HepG2 (cell line): ENCODE results near the gene CYTH1. TPM values are rescaled to one million over a fixed set of nuclear protein-coding genes. Genes with fewer than 3 reads are reported as not detected.

Source experiments
- ADNP ChIP-seq: sonication (generic); formaldehyde crosslinking; IDR thresholded peaks from 2 replicates; pipeline ENCODE4 v1.4.0; 2020; ENCODE audit warnings: missing genetic modification reagents
- AKAP8 ChIP-seq: sonication (generic); formaldehyde crosslinking; IDR thresholded peaks from 2 replicates; pipeline ENCODE4 v1.5.1; 2020; ENCODE audit warnings: mild to moderate bottlenecking, missing genetic modification reagents
- BORCS8-MEF2B ChIP-seq: sonication (generic); formaldehyde crosslinking; IDR thresholded peaks from 2 replicates; pipeline ENCODE4 v1.8.0; 2022; ENCODE audit warnings: mild to moderate bottlenecking, missing genetic modification reagents
- CEBPB ChIP-seq: IDR thresholded peaks from 2 replicates; pipeline ENCODE4 v1.6.1; 2011; ENCODE audit warnings: low read depth, low read length, improper control_type of control experiment, borderline replicate concordance
- DPF2 ChIP-seq: sonication (generic); formaldehyde crosslinking; IDR thresholded peaks from 2 replicates; pipeline ENCODE4 v1.4.0; 2020; ENCODE audit warnings: mild to moderate bottlenecking, low read depth, missing genetic modification reagents, borderline replicate concordance
- FOXA1 ChIP-seq, 2 experiments: fragments of 450-650 bp in 1 of 2; sonication (generic) in 1 of 2; formaldehyde crosslinking in 1 of 2; IDR thresholded peaks; 2 replicates each; pipeline versions ENCODE4 v1.4.0 to v1.6.1; 2016 to 2020; ENCODE audit warnings: missing genetic modification reagents in 1 of 2
- GATAD1 ChIP-seq: IDR thresholded peaks from 2 replicates; pipeline ENCODE4 v1.6.1; 2016; ENCODE audit warnings: missing genetic modification reagents, missing compliant biosample characterization
- HNRNPL ChIP-seq: fragments of 200-400 bp; formaldehyde crosslinking; IDR thresholded peaks from 2 replicates; pipeline ENCODE4 v1.6.1; 2017; ENCODE audit warnings: mild to moderate bottlenecking, low read depth, low read length
- HOXA3 ChIP-seq: sonication (generic); formaldehyde crosslinking; IDR thresholded peaks from 2 replicates; pipeline ENCODE4 v1.5.0; 2020; ENCODE audit warnings: missing genetic modification reagents
- KLF12 ChIP-seq: sonication (generic); formaldehyde crosslinking; IDR thresholded peaks from 2 replicates; pipeline ENCODE4 v1.4.0; 2020; ENCODE audit warnings: missing genetic modification reagents, borderline replicate concordance
- KMT2A ChIP-seq: sonication (generic); formaldehyde crosslinking; IDR thresholded peaks from 2 replicates; pipeline ENCODE4 v1.4.0; 2020; ENCODE audit warnings: missing genetic modification reagents
- MAFF ChIP-seq: IDR thresholded peaks from 2 replicates; pipeline ENCODE4 v1.6.1; 2011; ENCODE audit warnings: low read depth, low read length, improper control_type of control experiment
- MED13 ChIP-seq: sonication (generic); formaldehyde crosslinking; IDR thresholded peaks from 2 replicates; pipeline ENCODE4 v1.5.0; 2020; ENCODE audit warnings: missing genetic modification reagents
- MEF2D ChIP-seq: sonication (generic); formaldehyde crosslinking; IDR thresholded peaks from 2 replicates; pipeline ENCODE4 v1.5.1; 2020; ENCODE audit warnings: mild to moderate bottlenecking, missing genetic modification reagents
- MLLT10 ChIP-seq: sonication (generic); formaldehyde crosslinking; IDR thresholded peaks from 2 replicates; pipeline ENCODE4 v1.4.0; 2020; ENCODE audit warnings: missing genetic modification reagents
- MXI1 ChIP-seq: IDR thresholded peaks from 3 replicates; pipeline ENCODE4 v1.6.1; 2012; ENCODE audit warnings: low read depth, low read length, inconsistent platforms, borderline replicate concordance
- NFKBIZ ChIP-seq: IDR thresholded peaks from 2 replicates; pipeline ENCODE4 v1.6.1; 2018; ENCODE audit warnings: missing genetic modification reagents, missing compliant biosample characterization
- NR1H2 ChIP-seq: sonication (generic); formaldehyde crosslinking; IDR thresholded peaks from 2 replicates; pipeline ENCODE4 v1.8.1; 2022; ENCODE audit warnings: low read depth, missing genetic modification reagents, borderline replicate concordance
- NR2F6 ChIP-seq, 2 experiments: IDR thresholded peaks; 2 replicates each; pipeline ENCODE4 v1.6.1; 2016; ENCODE audit warnings: antibody characterized with exemption in 1 of 2, mild to moderate bottlenecking in 1 of 2
- RFX5 ChIP-seq: IDR thresholded peaks from 2 replicates; pipeline ENCODE4 v1.6.1; 2011; ENCODE audit warnings: low read depth, low read length, improper control_type of control experiment
- RXRA ChIP-seq: sonication (generic); formaldehyde crosslinking; IDR thresholded peaks from 2 replicates; pipeline ENCODE4 v1.5.1; 2020; ENCODE audit warnings: missing genetic modification reagents
- SMYD3 ChIP-seq: sonication (generic); formaldehyde crosslinking; IDR thresholded peaks from 2 replicates; pipeline ENCODE4 v1.8.1; 2023; ENCODE audit warnings: mild to moderate bottlenecking, missing genetic modification reagents
- SOX6 ChIP-seq, 2 experiments: fragments of 450-650 bp in 1 of 2; sonication (generic) in 1 of 2; formaldehyde crosslinking in 1 of 2; IDR thresholded peaks; 2 replicates each; pipeline versions ENCODE4 v1.4.0 to v1.6.1; 2017 to 2020; ENCODE audit warnings: antibody characterized with exemption in 1 of 2, mild to moderate bottlenecking in 1 of 2, missing genetic modification reagents in 1 of 2
- ZEB1 ChIP-seq: IDR thresholded peaks from 2 replicates; pipeline ENCODE4 v1.6.1; 2012; ENCODE audit warnings: mild to moderate bottlenecking, low read depth, inconsistent platforms; ENCODE audit not compliant: insufficient replicate concordance
- ZFAT ChIP-seq: sonication (generic); formaldehyde crosslinking; conservative IDR thresholded peaks from 2 replicates; pipeline ENCODE4 v1.8.1; 2023; ENCODE audit warnings: missing genetic modification reagents, inconsistent platforms
- ZFP82 ChIP-seq: sonication (generic); formaldehyde crosslinking; IDR thresholded peaks from 2 replicates; pipeline ENCODE4 v1.5.1; 2020; ENCODE audit warnings: mild to moderate bottlenecking, missing genetic modification reagents, borderline replicate concordance
- ZNF546 ChIP-seq: sonication (generic); formaldehyde crosslinking; conservative IDR thresholded peaks from 2 replicates; pipeline ENCODE4 v1.8.1; 2023; ENCODE audit warnings: mild to moderate bottlenecking, missing genetic modification reagents
- ZNF564 ChIP-seq: sonication (generic); formaldehyde crosslinking; IDR thresholded peaks from 2 replicates; pipeline ENCODE4 v1.8.1; 2023; ENCODE audit warnings: mild to moderate bottlenecking, missing genetic modification reagents
- ZNF775 ChIP-seq: sonication (generic); formaldehyde crosslinking; IDR thresholded peaks from 2 replicates; pipeline ENCODE4 v1.4.0; 2020; ENCODE audit warnings: missing genetic modification reagents, mild to moderate bottlenecking, moderate library complexity, borderline replicate concordance
- ZNF784 ChIP-seq: sonication (generic); formaldehyde crosslinking; IDR thresholded peaks from 2 replicates; pipeline ENCODE4 v1.5.1; 2020; ENCODE audit warnings: missing genetic modification reagents, mild to moderate bottlenecking, borderline replicate concordance
- ZNF788 ChIP-seq: sonication (generic); formaldehyde crosslinking; IDR thresholded peaks from 2 replicates; pipeline ENCODE4 v1.5.0; 2020; ENCODE audit warnings: mild to moderate bottlenecking, missing genetic modification reagents, borderline replicate concordance
- ZNF850 ChIP-seq: sonication (generic); formaldehyde crosslinking; conservative IDR thresholded peaks from 2 replicates; pipeline ENCODE4 v1.9.0; 2021; ENCODE audit warnings: mild to moderate bottlenecking, missing genetic modification reagents
- ZSCAN12 ChIP-seq: sonication (generic); formaldehyde crosslinking; IDR thresholded peaks from 2 replicates; pipeline ENCODE4 v1.9.0; 2021; ENCODE audit warnings: mild to moderate bottlenecking, missing genetic modification reagents
- polyA plus RNA-seq, 8 experiments: library from polyadenylated mRNA; depleted of rRNA in 3 of 8; stranded (reverse) in 7 of 8; unstranded in 1 of 8; fragments of >200 nt; fragmentation: Illumina TruSeq in 4 of 8; extraction: Trizol in 4 of 8; gene quantifications; 2 replicates each; pipeline versions ENCODE4 v1.2.1 to v1.2.3, GENCODE V29; 2011 to 2016; ENCODE audit warnings: low read depth in 4 of 8, missing spikeins in 1 of 8, mixed read lengths in 1 of 8; ENCODE audit not compliant: insufficient read depth in 1 of 8
- total RNA-seq, 5 experiments: library from RNA; depleted of rRNA; stranded (reverse); fragments of >200 nt; fragmentation: Illumina TruSeq; extraction: Trizol; gene quantifications; 2 replicates each; pipeline ENCODE4 v1.2.3, GENCODE V29; 2016; ENCODE audit warnings: low read depth in 1 of 5

CYTH1 gene
- total and polyA plus RNA-seq, 2 of the 13 experiments (the other 11 are each of a cell fraction or from before 2014, with no cell fraction given): 20.1 to 48.9 TPM

- TF ChIP-seq NR1H2 (CRISPR knock-in tag) (no peak), AKAP8 (CRISPR knock-in tag) (0 out of 2 replicates have a peak, but pooled peaks have one; percentile 52), ZEB1 (peak; percentile 82), HNRNPL (no peak), MED13 (CRISPR knock-in tag) (peak; percentile 76; the same call in 1 of the 2 replicates), MLLT10 (CRISPR knock-in tag) (no peak), DPF2 (CRISPR knock-in tag) (peak; percentile 97), ZSCAN12 (CRISPR knock-in tag) (0 out of 2 replicates have a peak, but pooled peaks have one; percentile 55), ZFAT (CRISPR knock-in tag) (no peak), MXI1 (peak; percentile 51; the same call in 1 of the 3 replicates), RFX5 (no peak), ADNP (no peak), ZNF850 (CRISPR knock-in tag) (no peak), SOX6 (IDR thresholded peaks at IDR 0.05) (no peak), SOX6 (CRISPR knock-in tag; IDR thresholded peaks at IDR 0.05) (peak; percentile 97), CEBPB (peak; percentile 93), RXRA (peak; percentile 69; the same call in 1 of the 2 replicates), MEF2D (CRISPR knock-in tag) (peak; percentile 27; the same call in 1 of the 2 replicates), NR2F6 (IDR thresholded peaks at IDR 0.05) (peak; percentile 92), NR2F6 (CRISPR knock-in tag; IDR thresholded peaks at IDR 0.05) (peak; percentile 94), MAFF (peak; percentile 40; the same call in 1 of the 2 replicates), ZNF564 (CRISPR knock-in tag) (peak; percentile 63; the same call in 1 of the 2 replicates), GATAD1 (CRISPR knock-in tag) (peak; percentile 66), HOXA3 (CRISPR knock-in tag) (peak; percentile 88), ZNF775 (CRISPR knock-in tag) (0 out of 2 replicates have a peak, but pooled peaks have one; percentile 62), ZNF784 (CRISPR knock-in tag) (no peak), FOXA1 (IDR thresholded peaks at IDR 0.05) (no peak), FOXA1 (CRISPR knock-in tag; IDR thresholded peaks at IDR 0.05) (peak; percentile 72), SMYD3 (CRISPR knock-in tag) (0 out of 2 replicates have a peak, but pooled peaks have one; percentile 8), NFKBIZ (CRISPR knock-in tag) (peak; percentile 79; the same call in 1 of the 2 replicates), ZFP82 (peak; percentile 82), ZNF788 (CRISPR knock-in tag) (no peak), ZNF546 (no peak; the same call in 1 of the 2 replicates), KLF12 (CRISPR knock-in tag) (0 out of 2 replicates have a peak, but pooled peaks have one; percentile 29), KMT2A (CRISPR knock-in tag) (peak; percentile 60; the same call in 1 of the 2 replicates), BORCS8-MEF2B (CRISPR knock-in tag) (0 out of 2 replicates have a peak, but pooled peaks have one; percentile 37)
Measured at GRCh38 chr17:78748048-78748729, 33.9 kb downstream of the CYTH1 start (continued).
